ENCODE results near the gene KIF4A.

The KIF4A gene

GRCh38 chrX:70410921-70411320 lies 121.0 kb downstream of the KIF4A start:
- DNase-seq = no peak

DNA sequence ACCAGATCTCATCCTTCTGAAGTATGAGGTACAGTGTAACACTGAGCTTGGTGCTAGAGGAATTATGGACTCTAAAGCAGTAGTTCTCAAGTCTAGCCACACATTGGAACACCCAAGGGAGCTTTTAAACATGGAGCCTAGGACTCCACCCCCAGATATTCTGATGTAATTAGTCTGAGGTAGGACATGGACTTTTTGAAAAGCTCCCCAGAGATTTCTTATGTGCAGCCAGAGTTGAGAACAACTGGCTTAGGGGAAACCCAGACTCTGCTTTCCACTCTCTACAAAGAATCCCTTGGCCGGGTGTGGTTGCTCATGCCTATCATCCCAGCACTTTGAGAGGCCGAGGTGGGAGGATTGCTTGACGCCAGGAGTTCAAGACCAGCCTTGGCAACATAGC lies 121.6 kb downstream of the KIF4A start:
- DNase-seq = no peak

GRCh38 chrX:70421618-70422017 lies 131.7 kb downstream of the KIF4A start:
- no peak for DNase-seq

DNA sequence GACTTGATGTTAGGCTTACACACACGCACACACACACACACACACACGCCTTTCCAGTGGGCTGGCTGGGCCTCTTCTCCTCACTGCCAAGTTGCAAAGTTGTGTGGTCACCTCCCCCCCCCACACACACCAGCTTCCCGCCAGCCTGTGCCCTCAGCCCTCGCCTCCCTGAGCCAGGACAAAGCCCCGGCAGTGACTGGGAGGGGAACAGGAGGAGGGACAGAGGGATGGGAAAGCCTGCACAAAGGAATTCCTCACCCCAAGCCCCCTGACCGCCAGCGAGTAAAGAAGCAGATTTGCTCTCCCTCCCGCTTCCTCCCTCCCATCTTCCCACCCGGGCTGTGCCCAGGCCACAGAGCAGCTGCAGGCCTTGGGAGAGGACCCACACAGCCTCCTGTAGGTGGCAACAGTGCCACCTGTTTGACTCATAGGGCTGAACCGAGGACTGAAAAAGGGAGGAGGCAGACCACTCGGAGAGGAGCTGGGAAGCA lies 133.0 kb downstream of the KIF4A start, which contains the start of gene GDPD2:
GDPD2 (plus strand) TSS at position 464 of the 491 bp plus-strand sequence. CDS start 1,671 bp downstream, outside the sequence.
- peak; percentile 54 to 63 for DNase-seq

- DNase-seq = no peak
These were observed 134.2 kb downstream of the KIF4A start for GRCh38 chrX:70423936-70424675.

DNA sequence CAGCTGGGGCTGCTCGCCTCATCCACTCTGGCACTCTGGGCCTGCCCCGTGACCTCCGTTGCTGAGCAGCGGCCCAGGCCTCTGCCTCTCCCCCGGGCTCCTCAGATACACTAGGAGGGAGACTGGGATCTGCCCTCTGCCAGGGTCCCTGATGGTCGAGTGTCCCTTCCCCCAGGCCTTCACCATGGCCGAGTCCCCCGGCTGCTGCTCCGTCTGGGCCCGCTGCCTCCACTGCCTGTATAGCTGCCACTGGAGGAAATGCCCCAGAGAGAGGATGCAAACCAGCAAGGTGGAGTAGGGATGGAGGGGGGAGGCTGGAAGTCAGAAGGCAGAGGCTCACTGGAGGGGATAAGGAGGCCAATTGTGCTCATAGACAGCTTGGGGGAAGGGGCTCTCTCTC lies 134.9 kb downstream of the KIF4A start:
- no peak for DNase-seq

DNA sequence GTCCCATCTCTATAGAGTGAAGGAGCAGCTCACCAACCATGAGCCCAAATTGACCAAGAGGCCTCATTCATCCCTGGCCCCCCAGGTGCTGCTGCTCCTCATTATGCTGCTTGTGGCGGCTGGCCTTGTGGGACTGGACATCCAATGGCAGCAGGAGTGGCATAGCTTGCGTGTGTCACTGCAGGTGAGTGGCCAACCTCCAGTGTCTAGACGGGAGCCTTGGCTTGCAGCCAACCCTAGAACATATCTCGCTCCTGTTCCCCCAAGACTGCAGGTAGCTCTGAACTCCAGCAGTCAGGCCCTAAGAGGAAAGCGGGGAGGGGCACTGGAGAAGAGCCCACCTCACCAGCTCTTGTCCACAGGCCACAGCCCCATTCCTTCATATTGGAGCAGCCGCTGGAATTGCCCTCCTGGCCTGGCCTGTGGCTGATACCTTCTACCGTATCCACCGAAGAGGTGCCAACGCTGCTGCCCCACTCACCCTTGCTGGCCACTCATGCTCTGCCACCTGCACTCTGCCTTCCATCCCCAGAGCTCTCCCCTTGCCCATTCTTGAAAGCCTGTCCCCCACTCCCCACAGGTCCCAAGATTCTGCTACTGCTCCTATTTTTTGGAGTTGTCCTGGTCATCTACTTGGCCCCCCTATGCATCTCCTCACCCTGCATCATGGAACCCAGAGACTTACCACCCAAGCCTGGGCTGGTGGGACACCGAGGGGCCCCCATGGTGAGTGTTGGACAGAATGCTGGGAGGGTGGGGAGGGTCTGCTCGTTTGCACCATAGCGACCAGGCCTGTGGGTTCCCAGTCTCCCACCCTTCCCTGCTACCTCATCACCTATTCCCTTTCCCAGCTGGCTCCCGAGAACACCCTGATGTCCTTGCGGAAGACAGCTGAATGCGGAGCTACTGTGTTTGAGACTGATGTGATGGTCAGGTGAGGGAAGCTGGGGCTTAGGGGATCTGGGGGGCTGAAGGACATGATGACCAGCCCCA lies 136.7 kb downstream of the KIF4A start:
- no peak for DNase-seq

DNA sequence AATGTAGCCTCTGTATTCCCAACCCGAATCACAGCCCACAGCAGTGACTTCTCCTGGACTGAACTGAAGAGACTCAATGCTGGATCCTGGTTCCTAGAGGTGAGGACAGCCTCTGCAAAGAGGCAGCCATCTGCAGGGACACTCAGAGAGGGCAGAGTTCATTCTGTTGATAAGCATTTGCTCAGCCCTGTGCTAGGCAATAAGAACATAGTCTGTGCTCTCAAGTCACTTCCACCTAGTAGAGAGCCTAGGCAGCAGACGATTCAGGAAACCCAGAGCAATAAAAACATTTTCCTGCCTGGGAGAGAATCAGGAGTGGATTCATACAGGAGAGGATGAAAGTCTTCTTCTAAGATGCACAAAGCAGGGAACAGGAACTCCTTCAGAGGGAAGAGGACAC lies 137.5 kb downstream of the KIF4A start:
- no peak for DNase-seq

- no peak for DNase-seq
These were observed 139.9 kb downstream of the KIF4A start for GRCh38 chrX:70429759-70430158.

DNA sequence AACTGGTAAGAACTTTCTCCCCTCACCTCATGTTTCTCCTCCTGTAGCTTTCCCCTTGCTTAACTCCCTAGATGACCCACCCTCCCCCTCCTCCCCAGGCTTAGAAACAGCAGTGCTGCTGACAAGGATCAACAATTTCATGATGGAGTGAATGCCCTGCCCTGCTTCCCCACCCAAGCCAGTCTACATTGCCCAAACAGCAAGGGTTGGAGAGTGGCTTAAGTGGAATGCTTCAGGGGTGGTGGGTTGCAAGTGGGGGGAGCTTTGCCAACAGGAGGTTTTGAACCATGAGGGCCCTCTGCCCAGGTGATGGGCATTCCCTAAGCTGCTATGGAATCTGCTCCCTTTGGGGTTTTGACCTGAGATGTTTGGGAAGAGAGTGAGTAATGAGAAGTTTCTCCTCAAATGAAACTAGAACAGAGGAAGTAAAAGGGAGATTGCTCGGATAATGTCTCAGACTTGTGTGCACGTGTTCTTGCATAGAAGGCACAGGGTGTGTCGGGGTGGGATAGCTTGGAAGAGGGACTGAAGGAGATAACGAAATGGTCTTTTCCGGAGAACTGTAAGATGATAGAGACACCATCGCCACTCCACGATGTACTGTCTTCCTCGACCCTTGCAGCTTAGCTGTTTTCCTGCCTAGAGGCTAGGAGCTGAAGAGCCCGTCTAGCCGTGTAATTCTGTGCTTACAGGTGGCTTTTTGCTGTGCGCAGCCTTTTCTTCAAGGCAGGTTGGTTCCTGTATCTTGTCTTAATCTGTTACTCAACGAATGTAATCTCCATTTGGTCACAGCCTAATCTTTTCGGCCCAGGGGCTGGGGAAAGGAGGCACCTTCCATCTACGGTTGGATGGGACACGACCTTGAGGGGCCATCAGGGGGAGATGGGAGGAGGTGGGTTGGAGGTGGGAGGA lies 143.3 kb downstream of the KIF4A start:
- DNase-seq = no peak

DNA sequence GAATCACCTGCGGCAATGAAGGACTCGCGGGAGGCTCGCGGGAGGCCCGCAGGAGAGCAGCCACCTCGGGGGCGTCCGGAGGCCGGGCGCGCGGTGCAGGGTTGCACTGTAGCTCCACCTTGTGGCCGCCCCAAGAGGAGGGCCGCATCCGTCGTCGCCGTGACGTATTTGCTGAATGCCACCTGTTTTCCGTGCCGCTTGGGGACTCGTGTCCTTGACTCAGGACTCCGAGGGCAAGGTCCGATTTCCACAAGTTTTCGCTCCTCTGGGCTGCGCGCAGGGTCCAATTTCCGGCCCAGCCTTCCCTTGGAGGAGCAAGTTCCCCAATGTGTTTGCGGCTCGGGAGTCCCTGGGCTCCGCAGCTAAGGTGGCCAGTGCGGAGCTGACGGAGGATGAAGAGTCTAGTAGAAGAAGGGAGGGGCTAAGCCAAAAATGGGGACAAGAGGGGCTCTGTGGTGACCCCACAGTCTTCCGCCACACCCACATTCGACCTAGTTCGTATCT lies 144.0 kb downstream of the KIF4A start:
- DNase-seq = peak; percentile 35 to 70

GRCh38 chrX:70434352-70434866 lies 144.5 kb downstream of the KIF4A start:
- DNase-seq = peak; percentile 76 to 82

DNA sequence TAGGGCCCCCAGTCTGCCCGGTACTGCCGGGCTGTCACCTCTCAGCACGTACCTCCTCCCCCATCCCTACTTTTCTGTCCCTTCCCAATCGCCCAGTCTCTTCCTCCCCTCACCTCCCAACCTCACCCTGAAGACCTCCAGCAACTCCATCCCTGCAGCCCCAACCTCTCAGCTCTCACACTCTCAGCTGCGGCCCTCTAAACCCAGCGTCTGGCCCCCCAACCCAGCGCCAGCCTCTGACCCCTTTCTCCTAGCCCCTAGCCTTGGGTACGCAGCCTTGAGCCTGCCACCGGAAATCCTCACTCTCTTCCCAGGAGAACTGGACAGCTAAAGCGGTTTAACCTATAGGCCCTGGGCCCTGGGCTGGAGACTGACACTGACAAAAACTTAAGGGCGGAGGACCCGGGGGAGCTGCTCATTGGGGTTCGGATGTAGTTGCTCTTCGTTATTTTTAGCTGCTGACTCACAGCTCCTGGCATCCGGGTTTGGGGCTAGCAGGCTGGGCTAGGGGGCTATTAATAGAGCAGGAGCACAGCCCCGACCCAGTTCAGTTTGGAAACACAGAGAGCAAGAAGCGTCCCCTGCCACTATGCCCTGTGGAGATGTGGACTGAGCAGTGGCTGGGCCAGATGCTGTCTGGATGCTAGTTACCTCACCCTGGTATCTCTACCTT lies 145.1 kb downstream of the KIF4A start:
- peak in 1 of 2 experiments; percentile 9 for DNase-seq

GRCh38 chrX:70436343-70436742 lies 146.4 kb downstream of the KIF4A start:
- no peak for DNase-seq

GRCh38 chrX:70437011-70437410 lies 147.1 kb downstream of the KIF4A start:
- no peak for DNase-seq

DNA sequence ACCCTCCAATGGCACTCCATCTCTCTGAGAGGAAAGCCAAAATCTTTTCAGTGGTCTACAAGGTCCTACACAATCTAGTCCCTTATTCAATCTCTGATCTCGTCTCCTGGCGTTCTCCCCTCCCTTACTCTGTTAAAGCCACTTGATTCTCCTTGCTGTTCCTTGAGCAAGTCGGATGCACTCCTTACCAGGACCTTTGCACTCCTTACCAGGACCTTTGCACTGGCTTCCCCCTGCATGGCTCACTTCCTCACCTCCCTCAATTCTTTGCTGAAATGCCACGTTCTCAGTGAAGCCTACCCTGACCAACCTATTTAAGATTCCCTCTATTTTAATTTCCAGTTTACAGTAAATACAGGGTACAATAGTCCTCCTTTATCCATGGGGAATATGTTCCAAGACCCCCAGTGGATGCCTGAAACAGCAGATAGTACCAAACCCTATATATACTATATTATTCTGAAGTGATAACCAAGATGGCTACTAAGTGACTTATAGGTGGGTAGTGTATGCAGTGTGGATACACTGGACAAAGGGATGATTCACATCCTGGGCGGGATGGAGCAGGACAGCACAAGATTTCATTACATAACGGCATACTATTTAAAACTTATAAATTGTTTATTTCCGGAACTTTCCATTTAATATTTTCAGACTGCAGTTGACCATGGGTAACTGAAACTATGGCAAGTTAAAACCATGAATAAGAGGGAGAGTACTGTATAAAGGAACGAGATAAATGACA lies 148.2 kb downstream of the KIF4A start:
- no peak for DNase-seq

DNA sequence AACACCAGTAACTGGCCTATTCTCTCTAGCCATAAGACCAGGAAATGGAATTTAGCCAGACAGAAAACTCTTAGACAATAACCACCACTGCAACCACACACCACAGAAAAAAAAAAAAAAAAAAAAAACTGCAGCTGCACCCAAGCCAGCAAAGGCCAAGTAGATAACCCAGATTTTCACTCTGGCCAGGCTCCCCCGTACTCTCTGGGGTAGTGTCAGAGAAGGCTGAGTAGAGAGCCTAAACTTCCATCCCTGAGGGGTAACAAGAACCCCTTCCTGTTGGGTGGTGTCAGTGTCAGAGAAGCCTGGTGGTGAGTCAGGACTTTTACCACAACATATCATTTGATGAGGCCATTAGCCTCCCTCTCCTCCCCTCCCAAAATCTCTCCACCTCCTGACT lies 149.1 kb downstream of the KIF4A start:
- no peak for DNase-seq

DNA sequence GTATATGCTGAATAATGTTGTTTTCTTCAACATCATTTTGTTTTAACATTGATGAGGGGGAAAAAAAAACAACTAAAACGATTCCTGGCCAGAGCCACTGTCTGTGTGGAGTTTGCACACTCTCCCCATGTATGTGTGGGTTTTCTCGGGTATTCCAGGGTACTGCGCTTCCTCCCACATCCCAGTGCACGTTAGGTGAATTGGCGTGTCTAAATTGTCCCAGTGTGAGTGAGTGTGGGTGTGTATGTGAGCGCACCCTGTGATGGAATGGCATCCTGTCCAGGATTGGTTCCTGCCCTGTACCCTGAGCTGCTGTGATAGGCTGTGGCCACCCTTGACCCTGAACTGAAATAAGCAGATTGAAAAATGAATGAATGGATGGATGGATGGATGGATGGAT lies 152.3 kb downstream of the KIF4A start:
- no peak for DNase-seq

- no peak for DNase-seq
These were observed 154.5 kb downstream of the KIF4A start, which contains the start of gene DLG3 for GRCh38 chrX:70444326-70444945. Gene DLG3 (plus strand): TSS chrX:70444835. CDS start chrX:70445202, 367 bp downstream.

Measured in SHP77 (cell line).